Right atrium auricular region (tissue), 2 donors: Measurements from ENCODE around the gene ABCA3. TPM values are rescaled to one million over a fixed set of nuclear protein-coding genes. Genes with fewer than 3 reads are reported as not detected.

Experiments used
- DNase-seq: peaks from one replicate; pipeline ENCODE4 v3.0.0-alpha.2; 2019; ENCODE audit warnings: low spot score
- H3K27ac ChIP-seq, 2 donors: fragments of 200-600 bp; sonication (generic); 1 replicate in 1 of 2; 2 replicates in 1 of 2; pipeline ENCODE4 v1.5.1; 2016 to 2019
- H3K27me3 ChIP-seq, 2 donors: fragments of 200-600 bp; sonication (generic); one replicate each; pipeline versions ENCODE4 v1.5.1 to v1.6.0; 2017 to 2019
- H3K36me3 ChIP-seq: fragments of 200-600 bp; sonication (generic); one replicate; pipeline ENCODE4 v1.5.1; 2016
- H3K4me1 ChIP-seq, 2 donors: fragments of 200-600 bp; sonication (generic); one replicate each; pipeline versions ENCODE4 v1.5.1 to v1.6.0; 2017 to 2019
- H3K4me3 ChIP-seq, 2 donors: fragments of 200-600 bp; sonication (generic); 1 replicate in 1 of 2; 2 replicates in 1 of 2; pipeline ENCODE4 v1.5.1; 2017 to 2019; ENCODE audit warnings: mild to moderate bottlenecking in 1 of 2, moderate library complexity in 1 of 2
- H3K9me3 ChIP-seq, 2 donors: fragments of 200-600 bp; sonication (generic); one replicate each; pipeline ENCODE4 v1.5.1; 2019
- CTCF ChIP-seq, 2 donors: fragments of 200-600 bp; sonication (generic); IDR thresholded peaks; one replicate each; pipeline ENCODE4 v1.5.1; 2019; ENCODE audit warnings: antibody characterized with exemption in 2 of 2
- total RNA-seq, 2 donors: library from RNA; depleted of rRNA; stranded (reverse); fragments of >200 nt; gene quantifications; one replicate each; pipeline ENCODE4 v1.1.0, GENCODE V29; 2016

Gene ABCA3
- total RNA-seq, 2 donors from 2014 or later: 7.5 to 10.1 TPM

- DNase-seq: no peak
Measured at GRCh38 chr16:2329532-2329931, 11.0 kb downstream of the ABCA3 start.

GRCh38 chr16:2328428-2328827, 12.1 kb downstream of the ABCA3 start:
- no peak for TF ChIP-seq CTCF (IDR thresholded peaks at IDR 0.05)
- H3K27ac ChIP-seq: no peak overlapping the region
- H3K4me1 ChIP-seq: no peaks in the 10 kb centered on the region
- DNase-seq: no peak
- no peaks in the 10 kb centered on the region for H3K9me3 ChIP-seq
- no peaks in the 10 kb centered on the region for H3K27me3 ChIP-seq
- no peak overlapping the region for H3K4me3 ChIP-seq
- peaks cover 30% of the 10 kb centered on the region for H3K36me3 ChIP-seq

More at GRCh38 chr16:2329532-2329931, 11.0 kb downstream of the ABCA3 start:
- H3K36me3 ChIP-seq: peaks cover 21% of the 10 kb centered on the region
- TF ChIP-seq CTCF (IDR thresholded peaks at IDR 0.05): no peak
- no peaks in the 10 kb centered on the region for H3K9me3 ChIP-seq
- no peaks in the 10 kb centered on the region for H3K27me3 ChIP-seq
- H3K27ac ChIP-seq: no peak overlapping the region
- H3K4me1 ChIP-seq: no peaks in the 10 kb centered on the region
- no peak overlapping the region for H3K4me3 ChIP-seq

- Histone ChIP-seq H3K4me1 (no peaks in the 10 kb centered on the region), H3K27me3 (no peaks in the 10 kb centered on the region), H3K9me3 (no peaks in the 10 kb centered on the region), H3K36me3 (peaks cover 38% of the 10 kb centered on the region), H3K27ac (no peak overlapping the region), H3K4me3 (no peak overlapping the region)
- no peak for TF ChIP-seq CTCF (IDR thresholded peaks at IDR 0.05)
- DNase-seq: no peak
Measured at GRCh38 chr16:2326191-2326590, 14.3 kb downstream of the ABCA3 start.

- no peak for TF ChIP-seq CTCF (IDR thresholded peaks at IDR 0.05)
- Histone ChIP-seq H3K4me3 (no peak overlapping the region), H3K27ac (no peak overlapping the region), H3K36me3 (peaks cover 39% of the 10 kb centered on the region), H3K9me3 (no peaks in the 10 kb centered on the region), H3K27me3 (no peaks in the 10 kb centered on the region), H3K4me1 (no peaks in the 10 kb centered on the region)
- no peak for DNase-seq
Measured at GRCh38 chr16:2325791-2326190, 14.7 kb downstream of the ABCA3 start.

GRCh38 chr16:2325181-2325580, 15.3 kb downstream of the ABCA3 start:
- TF ChIP-seq CTCF (IDR thresholded peaks at IDR 0.05): no peak
- H3K36me3 ChIP-seq: peaks cover 39% of the 10 kb centered on the region
- H3K9me3 ChIP-seq: no peaks in the 10 kb centered on the region
- no peak for DNase-seq
- no peak overlapping the region for H3K27ac ChIP-seq
- no peak overlapping the region for H3K4me3 ChIP-seq
- no peaks in the 10 kb centered on the region for H3K27me3 ChIP-seq
- H3K4me1 ChIP-seq: no peaks in the 10 kb centered on the region

GRCh38 chr16:2324296-2324859, 16.1 kb downstream of the ABCA3 start:
- Histone ChIP-seq H3K27me3 (no peaks in the 10 kb centered on the region), H3K9me3 (no peaks in the 10 kb centered on the region), H3K36me3 (peaks cover 39% of the 10 kb centered on the region), H3K4me3 (no peak overlapping the region), H3K27ac (no peak overlapping the region), H3K4me1 (no peaks in the 10 kb centered on the region)
- DNase-seq: no peak
- no peak for TF ChIP-seq CTCF (IDR thresholded peaks at IDR 0.05)
